Posterior cingulate gyrus (tissue), 11 donors: ENCODE results near the gene WIPF1.

Experiments
- DNase-seq, 10 donors: peaks; one replicate each; pipeline versions ENCODE4 v3.0.0 to v3.0.0-alpha.2; 2020 to 2021; ENCODE audit warnings: mixed read lengths in 3 of 10
- intact Hi-C: fragments of 100-400 bp; cut with DNase I; formaldehyde crosslinking; loops from one replicate; pipeline ENCODE4 v1.15.1; 2023

WIPF1 gene

GRCh38 chr2:174599310-174599921 lies 1.8 kb upstream of the WIPF1 start:
- no peak for DNase-seq
- intact Hi-C loops = no loop called here

- intact Hi-C loops = no loop called here
- DNase-seq = no peak
Measured at GRCh38 chr2:174597009-174597344, 627 bp downstream of the WIPF1 start.

- intact Hi-C loops = no loop called here
- no peak for DNase-seq
Measured at GRCh38 chr2:174595891-174596397, 1.7 kb downstream of the WIPF1 start.

GRCh38 chr2:174595116-174595809 lies 2.3 kb downstream of the WIPF1 start:
- intact Hi-C loops = no loop called here
- DNase-seq = no peak

GRCh38 chr2:174594456-174594855 lies 3.1 kb downstream of the WIPF1 start:
- no peak for DNase-seq
- intact Hi-C loops = no loop called here

GRCh38 chr2:174593574-174594203 lies 3.9 kb downstream of the WIPF1 start:
- no peak for DNase-seq
- intact Hi-C loops = no loop called here

GRCh38 chr2:174593041-174593440 lies 4.6 kb downstream of the WIPF1 start:
- intact Hi-C loops = no loop called here
- no peak for DNase-seq

- intact Hi-C loops = no loop called here
- DNase-seq = no peak
Measured at GRCh38 chr2:174591740-174592139, 5.9 kb downstream of the WIPF1 start.

GRCh38 chr2:174590928-174591648 lies 6.5 kb downstream of the WIPF1 start:
- intact Hi-C loops = no loop called here
- DNase-seq = no peak

- intact Hi-C loops = no loop called here
- no peak for DNase-seq
Measured at GRCh38 chr2:174590346-174590745, 7.3 kb downstream of the WIPF1 start.

GRCh38 chr2:174589334-174589733 lies 8.3 kb downstream of the WIPF1 start:
- intact Hi-C loops = no loop called here
- no peak for DNase-seq

- no peak for DNase-seq
- intact Hi-C loops = no loop called here
Measured at GRCh38 chr2:174588463-174588862, 9.1 kb downstream of the WIPF1 start.

- intact Hi-C loops = no loop called here
- no peak for DNase-seq
Measured at GRCh38 chr2:174587579-174587978, 10.0 kb downstream of the WIPF1 start.

GRCh38 chr2:174586418-174587295 lies 10.9 kb downstream of the WIPF1 start:
- intact Hi-C loops = no loop called here
- no peak for DNase-seq

- intact Hi-C loops = no loop called here
- no peak for DNase-seq
Measured at GRCh38 chr2:174585657-174586252, 11.8 kb downstream of the WIPF1 start.

GRCh38 chr2:174585146-174585545 lies 12.5 kb downstream of the WIPF1 start:
- intact Hi-C loops = no loop called here
- DNase-seq = no peak

- intact Hi-C loops = no loop called here
- DNase-seq = no peak
Measured at GRCh38 chr2:174581491-174581890, 16.1 kb downstream of the WIPF1 start.

- DNase-seq = peak in 3 of 10 donors; percentile 35 to 86 (median 56)
- intact Hi-C loops = no loop called here
Measured at GRCh38 chr2:174580951-174581350, 16.7 kb downstream of the WIPF1 start.

- peak in 3 of 10 donors; percentile 31 to 85 (median 61) for DNase-seq
- intact Hi-C loops = loop anchor here (5.0 kb wide), 1 partner anchor 109 kb away; no protein-coding TSS in a partner anchor
Measured at GRCh38 chr2:174577967-174578589, 19.5 kb downstream of the WIPF1 start.
